NCI-H1105 treated with DMSO at 0.1 percent for 48 hours (cell line): ENCODE measurements around the gene HJURP.
"Not testable (repeated sequence)": the region's sequence is repeated elsewhere in the genome, so short reads cannot be mapped to it uniquely, and the experiment has no call there.

ENCODE experiments used
- DNase-seq: peaks from one replicate; lab custom pipeline; 2025; lab: John Stamatoyannopoulos, UW

HJURP gene, protein sequence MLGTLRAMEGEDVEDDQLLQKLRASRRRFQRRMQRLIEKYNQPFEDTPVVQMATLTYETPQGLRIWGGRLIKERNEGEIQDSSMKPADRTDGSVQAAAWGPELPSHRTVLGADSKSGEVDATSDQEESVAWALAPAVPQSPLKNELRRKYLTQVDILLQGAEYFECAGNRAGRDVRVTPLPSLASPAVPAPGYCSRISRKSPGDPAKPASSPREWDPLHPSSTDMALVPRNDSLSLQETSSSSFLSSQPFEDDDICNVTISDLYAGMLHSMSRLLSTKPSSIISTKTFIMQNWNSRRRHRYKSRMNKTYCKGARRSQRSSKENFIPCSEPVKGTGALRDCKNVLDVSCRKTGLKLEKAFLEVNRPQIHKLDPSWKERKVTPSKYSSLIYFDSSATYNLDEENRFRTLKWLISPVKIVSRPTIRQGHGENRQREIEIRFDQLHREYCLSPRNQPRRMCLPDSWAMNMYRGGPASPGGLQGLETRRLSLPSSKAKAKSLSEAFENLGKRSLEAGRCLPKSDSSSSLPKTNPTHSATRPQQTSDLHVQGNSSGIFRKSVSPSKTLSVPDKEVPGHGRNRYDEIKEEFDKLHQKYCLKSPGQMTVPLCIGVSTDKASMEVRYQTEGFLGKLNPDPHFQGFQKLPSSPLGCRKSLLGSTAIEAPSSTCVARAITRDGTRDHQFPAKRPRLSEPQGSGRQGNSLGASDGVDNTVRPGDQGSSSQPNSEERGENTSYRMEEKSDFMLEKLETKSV

DNA sequence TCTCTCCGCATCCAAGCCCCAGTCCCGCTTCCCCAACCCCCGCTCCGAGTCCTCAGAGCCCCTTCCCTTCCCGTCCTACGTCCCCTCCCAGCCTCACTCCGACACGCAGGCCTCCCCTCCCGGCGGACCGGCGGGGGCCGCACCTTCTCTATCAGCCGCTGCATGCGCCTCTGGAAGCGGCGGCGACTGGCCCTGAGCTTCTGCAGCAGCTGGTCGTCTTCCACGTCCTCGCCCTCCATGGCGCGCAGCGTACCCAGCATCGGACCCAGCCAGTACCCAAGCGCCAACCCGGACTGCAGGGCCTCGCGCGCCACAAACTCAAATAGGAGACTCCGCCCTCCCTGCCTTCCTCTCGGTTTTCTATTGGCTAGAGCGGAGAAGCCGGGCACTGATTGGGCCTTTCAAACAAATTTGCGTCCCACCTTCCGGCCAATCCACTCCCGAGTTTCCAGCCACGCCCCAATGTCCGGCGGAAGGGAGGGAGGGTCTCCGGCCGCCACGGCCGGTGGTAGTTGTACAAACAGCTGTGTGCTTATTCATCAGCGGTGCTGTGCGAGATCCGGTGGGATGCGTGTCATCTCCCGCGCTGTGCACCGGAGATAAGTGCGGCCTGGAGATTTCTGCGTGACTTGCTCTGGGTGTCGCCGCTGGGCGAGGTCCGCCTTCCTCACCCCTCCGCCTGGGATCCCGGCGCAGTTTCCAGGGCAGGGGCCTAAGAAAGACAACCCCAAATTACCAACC, at the start of gene HJURP:
HJURP (minus strand) TSS at position 295 of the 741 bp plus-strand sequence; CDS start at position 260, 35 bp downstream.
- DNase-seq, result peak; percentile 94

DNA sequence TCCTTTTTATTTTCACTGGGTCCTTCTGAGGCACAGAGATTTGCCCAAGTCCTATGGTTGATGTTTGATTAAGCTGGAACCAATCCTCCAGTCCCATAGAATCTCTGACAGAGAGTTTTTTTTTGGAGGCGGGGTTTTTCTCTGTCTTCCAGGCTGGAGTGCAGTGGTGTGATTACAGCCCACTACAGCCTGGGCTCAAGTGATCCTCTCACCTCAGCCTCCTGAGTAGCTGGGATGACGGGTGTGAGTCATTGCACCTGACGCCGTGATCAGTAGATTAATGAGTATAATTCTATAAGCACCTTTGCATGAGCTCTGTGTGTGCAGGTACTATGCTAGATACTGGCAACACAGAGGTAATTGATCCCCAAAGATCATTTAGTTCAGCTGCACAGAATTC, 47.5 kb upstream of the HJURP start:
- no peak for DNase-seq

DNA sequence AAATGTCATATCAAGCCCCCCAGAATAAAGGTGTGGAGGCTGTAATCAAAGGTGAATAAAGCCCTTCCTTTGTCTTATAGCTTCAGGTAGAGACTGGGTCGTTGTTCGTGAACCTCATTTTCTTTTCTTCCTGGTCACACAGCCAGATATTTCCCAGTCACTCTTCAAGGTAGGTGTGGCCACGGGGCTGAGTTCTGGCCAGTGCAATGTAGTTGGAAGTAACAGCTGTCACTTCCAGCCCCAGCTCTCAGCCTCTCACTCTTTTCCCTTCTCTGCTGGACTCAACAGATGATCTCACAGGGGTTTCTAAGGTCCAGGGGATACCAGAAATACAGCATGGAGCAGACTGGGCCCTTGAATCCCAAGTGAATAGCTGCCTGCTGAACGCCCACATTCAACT, 47.0 kb upstream of the HJURP start:
- no peak for DNase-seq

DNA sequence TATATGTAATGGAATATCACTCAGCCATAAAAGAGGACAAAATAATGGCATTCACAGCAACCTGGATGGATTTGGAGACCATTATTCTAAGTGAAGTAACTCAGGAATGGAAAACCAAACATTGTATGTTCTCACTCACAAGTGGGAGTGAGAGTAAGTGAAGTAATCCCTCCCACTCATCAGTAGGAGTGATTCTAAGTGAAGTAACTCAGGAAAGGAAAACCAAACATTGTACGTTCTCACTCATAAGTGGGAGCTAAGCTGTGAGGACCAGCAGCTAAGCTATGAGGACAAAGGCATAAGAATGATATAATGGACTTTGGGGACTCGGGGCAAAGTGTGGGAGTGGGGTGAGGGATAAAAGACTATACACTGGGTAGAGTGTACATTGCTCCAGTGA, 41.9 kb upstream of the HJURP start:
- DNase-seq, result not testable (repeated sequence)

DNA sequence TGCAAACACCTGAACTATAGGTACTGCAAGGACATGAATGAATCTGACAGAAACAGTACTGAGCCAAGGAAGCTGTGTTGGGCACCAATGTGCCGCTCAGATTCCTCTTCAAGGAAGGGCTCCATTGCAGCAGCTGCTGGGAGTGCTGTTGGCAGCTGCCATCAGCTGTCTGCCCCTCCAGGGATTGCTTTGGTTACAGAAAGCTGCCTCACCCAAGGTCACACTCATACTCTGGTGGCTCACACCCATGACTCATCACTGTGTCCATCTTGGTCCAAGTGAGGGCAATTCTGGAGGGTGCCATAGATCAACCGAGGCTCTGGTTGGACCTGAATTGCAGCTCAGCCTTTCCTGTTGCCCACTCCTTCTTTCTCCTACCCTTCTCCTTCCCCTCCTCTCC, 38.5 kb upstream of the HJURP start:
- DNase-seq, result no peak

DNA sequence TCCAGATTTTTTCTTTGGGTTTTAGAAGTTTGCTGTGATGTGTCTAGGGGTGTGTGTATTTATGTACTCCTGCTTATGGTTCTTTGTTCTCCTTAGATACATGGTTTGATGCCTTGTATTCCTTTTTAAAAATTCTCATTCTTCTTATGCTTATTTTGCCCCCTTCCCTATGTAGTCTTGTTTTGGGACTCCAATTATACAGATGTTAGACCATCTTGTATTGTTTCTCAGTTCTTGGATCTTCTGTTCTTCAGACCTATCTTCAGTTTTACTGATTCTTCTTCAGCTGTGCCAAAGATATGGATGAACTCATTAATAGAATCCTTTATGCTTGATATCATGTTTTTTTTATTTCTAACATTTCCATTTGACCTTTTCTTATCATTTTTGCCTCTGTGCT, 28.0 kb upstream of the HJURP start:
- no peak for DNase-seq

DNA sequence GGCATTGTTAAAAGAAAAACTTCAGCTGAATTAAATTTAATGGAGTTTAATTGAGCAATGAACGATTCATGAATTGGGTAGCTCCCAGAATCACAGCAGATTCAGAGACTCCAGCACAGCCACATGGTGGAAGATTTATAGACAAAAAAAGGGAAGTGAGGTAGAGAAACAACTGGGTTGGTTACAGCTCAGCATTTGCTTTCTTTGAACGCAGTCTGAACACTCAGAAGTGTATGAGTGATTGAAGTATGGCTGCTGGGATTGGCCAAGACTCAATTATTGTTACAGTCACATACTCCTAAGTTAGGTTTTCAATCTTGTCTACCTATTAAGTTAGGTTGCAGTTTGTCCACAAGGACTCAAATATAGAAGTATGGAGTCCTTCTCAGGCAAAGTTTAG, 17.8 kb upstream of the HJURP start:
- DNase-seq, result not testable (repeated sequence)

DNA sequence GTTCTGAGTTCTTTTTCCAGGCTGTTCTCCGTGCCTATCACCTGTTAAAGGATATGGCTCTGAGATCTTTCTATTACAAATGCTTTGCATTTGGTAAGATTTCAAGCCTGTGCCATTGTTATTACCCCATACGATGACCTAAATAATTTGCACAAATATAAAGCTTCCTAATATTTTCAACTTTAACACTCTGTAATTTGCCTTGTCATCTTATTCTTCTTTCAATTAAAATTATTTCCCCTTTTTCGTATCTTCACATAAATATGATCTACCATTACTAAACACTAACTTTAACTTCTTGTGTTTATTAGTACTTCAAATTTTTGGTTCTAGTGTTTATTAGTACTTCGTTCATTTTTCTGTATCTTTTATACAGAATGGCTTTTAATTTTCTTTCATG, 17.1 kb upstream of the HJURP start:
- no peak for DNase-seq

DNA sequence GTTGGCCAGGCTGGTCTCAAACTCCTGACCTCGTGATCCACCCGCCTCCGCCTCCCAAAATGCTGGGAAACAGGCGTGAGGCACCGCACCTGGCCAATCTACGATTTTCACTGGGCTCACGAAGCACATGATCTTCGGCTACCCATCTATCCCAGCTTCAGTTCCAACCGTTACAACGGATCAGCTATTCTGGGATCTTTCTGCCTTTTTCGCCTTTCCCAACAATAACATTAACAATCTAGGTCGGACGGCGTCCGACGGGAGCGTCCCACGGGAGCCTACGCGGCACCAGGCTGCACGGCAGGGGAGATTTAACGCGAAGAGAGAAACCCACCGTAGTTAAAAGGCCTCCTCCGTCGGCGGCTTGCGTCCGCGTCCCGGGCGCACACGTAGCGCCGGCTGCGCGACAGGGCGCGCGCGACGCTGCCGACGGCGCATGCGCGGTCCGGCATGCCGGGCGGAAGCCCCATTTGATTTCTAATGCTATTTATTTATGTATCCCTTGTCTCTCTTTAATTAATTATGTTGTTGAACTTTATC, 13.7 kb upstream of the HJURP start, which contains the start of gene MSL3B:
MSL3B (minus strand) TSS at position 394 of the 540 bp plus-strand sequence.
- DNase-seq, result no peak

DNA sequence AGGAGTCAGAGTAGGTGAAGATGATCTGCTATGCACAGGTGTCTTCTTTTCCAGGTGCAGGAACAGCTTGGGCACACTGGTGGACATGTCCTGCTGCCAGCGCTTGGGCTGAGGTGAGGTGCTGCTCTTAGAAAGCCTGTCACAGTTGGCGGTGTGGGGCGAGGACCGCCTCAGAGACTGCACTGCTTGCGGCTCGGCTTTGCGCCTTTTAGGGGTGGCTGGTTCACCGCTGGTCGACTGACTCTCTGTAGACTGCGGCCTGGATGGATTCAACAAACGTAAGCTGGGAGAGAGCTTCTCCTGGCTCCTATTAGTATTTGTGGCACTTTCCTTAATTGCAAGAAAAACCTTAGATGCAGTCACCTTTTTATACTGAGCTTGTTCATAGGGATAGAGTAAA, 12.1 kb upstream of the HJURP start:
- DNase-seq, result no peak

DNA sequence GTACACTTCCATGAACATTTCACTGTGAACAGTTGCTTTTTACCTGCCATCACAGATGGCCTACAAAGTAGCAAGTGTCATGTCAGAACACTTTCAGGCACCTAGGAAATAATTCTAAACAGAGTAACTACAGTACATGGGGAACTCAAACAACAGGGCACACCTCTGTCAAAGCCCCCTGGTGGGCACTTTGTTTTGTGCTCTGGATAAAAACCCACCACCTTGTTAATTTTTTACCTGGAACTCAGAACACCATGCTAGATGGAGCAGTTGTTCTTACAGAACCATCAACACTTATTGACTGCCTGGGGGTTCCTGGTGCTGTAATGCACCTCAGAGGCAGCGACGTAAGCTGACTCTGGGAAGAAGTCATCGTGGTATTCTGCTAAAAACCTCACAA, 11.5 kb upstream of the HJURP start:
- DNase-seq, result no peak

DNA sequence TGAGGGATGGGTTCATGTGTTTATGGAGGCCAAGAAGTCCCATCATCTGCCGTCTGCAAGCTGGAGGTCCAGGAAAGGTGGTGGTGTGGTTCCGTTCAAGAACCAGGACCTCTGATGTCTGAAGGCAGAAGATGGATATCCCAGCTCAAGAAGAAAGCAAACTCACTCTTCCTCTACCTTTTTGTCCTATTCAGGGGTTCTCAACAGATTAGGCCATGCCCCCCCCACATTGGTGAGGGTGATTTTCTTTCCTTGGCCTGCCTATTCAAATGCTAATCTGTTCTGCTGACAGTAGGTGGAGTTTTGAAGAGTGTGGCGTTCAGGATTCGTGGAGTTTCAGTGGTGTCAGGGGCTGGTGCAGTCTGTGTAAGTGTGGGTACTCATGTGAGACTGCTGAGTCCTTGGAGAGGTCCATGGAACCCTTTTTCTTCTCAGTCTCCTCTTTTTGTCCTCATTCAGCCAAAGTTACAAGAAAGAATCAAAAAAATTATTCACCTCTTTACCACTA, 8.0 kb upstream of the HJURP start:
- DNase-seq, result no peak

DNA sequence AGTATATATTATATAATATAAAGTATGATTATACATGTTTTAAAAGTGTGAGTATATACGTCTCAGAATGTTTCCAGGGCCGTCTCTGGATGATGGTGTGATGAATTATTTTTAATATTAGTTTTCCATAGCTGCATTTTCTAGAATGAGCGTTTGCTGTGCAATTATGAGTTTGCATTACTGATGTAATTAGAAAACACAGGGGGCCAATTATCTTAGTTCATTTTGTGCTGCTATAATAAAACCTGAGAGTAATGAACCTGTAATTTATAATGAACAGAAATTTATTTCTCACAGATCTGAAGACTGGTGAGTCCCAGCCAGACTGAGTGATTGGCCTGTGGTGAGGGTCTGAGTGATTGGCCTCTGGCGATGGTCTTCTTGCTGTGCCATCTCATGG, 4.0 kb upstream of the HJURP start:
- no peak for DNase-seq

DNA sequence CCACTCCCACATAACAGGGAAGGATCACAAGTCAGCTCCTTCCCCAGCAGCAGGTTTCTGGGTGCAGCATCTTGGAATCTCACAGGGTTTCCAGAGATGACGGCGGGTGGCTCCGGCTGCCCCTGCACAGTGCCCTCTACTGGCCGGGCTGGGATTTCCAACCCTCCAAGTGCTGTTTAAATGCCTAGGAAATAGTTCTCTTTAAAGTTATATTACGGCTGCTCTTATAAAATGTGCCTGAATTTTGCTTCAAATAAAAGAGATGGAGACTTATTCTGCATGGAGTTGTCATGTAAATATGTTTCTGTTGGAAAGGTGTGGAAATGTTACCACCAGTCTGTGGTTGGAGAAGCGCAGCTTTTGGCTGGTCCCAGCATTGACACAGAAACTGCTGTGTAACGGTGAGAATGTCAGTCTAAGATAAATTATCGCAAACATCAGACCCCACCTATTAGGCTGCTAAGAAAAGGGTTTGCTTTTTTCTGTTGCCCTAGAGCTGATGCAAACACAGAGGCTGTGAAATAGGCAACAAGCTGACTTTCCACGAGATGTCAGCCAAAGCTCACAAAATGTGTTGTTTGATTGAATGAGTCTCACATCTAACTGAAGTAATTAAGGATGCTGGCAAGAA, 3.3 kb upstream of the HJURP start:
- DNase-seq, result no peak

DNA sequence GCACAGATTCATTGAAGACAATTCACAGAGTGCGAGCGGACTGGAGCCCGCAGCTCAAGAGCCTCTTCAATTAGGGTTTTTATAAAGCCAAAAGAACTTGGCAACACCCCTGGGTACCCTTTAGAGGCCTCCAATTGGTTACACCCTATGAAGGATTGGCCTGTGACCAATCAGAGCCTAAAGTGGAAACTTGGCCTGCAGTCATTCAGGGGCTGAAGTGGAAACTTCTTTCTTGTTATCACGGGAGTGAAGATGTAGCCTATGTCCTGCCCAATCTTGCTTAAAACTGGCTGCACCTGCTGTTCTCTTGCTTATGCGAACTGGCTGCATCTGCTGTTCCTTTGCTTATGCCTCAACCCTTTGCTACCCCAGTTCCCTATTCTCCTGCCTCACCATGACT, 1.8 kb upstream of the HJURP start:
- no peak for DNase-seq

DNA sequence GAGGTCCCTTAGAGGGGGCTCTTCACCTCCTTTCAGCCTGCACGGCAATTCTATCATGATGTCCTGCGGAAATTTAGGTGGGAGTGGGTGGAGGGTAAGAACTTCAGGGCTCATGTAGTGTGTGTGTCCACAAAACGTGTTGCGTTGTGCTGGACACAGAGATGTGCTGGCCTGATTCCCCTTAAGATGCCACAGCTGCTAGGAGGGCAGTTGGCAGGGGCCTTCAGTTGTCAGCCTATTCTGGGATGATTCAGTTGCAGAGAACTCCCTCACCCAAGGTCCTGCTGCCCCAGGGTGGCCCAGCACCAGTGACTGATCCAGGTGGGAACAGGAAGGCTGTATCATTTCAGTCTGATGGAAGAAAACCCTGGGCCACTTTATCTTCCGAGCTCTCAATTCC, 1.0 kb upstream of the HJURP start:
- DNase-seq, result no peak

DNA sequence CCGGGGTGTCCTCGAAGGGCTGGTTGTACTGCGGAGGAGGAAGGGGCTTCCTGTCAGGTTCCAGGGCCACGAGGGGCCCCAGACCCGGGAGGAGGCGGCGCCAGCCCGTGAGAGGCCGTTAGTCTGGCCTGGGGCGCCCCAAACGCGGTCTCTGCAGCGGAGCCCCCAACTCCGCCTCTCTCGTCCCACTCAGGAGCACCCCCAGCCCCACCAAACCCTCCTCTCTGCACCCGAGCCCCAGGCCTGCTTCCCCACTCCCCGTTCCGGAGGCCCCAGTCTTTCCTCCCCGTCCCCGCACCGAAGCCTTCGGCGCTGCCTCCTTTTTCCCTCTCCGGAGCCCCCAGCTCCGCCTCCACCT, 473 bp downstream of the HJURP start:
- no peak for DNase-seq

DNA sequence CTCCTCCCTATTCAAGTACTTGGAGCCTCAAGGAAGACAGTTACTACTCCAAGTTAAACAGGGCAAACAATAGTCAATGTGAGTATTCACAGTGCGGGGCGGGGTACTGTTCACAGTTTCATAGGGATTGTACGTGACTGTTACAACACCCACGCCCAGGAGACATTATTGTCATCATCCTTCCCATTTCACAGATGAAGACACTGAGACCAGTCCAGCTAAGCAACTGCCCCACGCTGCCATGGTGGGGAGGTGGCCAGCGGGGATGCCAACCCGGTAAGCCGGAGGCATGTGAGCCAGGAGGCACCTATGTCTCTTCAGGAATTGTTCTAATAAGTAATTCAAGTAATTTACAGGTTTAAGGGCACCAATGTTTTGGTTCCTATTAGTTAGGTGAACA, 982 bp downstream of the HJURP start:
- DNase-seq, result no peak

DNA sequence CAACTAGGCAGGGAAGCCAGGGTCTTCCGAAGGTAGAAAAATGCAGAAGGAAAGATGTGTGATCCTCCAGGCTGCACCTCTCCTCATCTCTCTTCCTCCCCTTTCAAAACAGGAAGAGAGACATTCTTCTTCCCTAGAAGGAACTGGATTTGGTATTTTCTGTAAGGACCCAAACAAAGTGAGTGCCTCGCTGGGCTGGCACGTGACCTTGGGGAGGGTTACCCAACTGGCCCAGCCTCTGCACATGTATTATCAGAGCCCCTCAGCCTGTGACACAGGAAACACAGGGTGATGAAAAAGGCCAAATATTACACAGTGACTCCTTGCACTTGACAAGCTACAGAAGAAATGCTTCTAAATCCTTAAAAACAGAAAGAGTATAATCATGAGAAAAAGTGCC, 2.3 kb downstream of the HJURP start:
- no peak for DNase-seq

DNA sequence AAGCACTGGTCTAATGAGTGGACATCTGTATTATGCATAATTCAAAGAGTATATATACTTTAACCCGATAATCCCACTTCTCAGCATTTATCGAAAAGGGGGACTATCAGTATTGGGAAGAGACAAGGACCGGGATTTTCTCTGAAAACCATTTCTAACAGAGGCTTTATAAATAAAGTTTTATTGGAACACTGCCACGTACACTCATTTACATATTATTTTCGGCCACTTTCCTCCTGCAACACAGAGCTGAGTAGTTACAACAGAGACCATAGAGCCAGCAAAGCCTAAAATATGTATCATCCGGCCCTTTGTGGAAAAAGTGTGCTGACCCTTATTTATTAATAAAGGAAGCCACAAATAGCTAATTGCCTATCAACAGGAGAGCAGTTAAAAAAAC, 3.2 kb downstream of the HJURP start:
- no peak for DNase-seq

DNA sequence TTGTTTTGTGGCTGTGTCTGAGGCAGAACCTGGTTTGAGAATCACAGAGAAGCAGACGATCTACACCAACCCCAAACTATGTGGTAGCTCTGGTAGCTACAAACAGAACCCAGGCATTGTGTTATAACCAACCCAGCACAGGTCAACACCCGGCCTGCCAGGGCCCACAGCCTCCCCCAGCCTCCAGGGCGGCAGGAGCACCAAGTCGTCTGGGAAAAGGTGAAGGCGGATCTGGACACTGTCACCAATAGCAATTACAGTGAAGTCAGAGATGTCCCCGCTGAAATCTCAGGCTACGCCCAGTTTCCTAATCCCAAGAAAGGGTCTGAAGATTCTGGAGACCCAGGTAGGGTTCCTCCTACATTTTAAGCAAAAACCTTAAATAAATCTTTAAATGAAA, 3.6 kb downstream of the HJURP start:
- DNase-seq, result no peak
